A673 (cell line): ENCODE measurements around the gene UBXN7. TPM values are rescaled to one million over a fixed set of nuclear protein-coding genes. Genes with fewer than 3 reads are reported as not detected.

Experiments
- BruUV-seq: library from RNA; stranded (reverse); fragments of 400-500 nt; replicated peaks from 2 replicates; lab custom pipeline; 2021; lab: Mats Ljungman, UMichigan
- CTCF ChIA-PET: fragments of 300-600 bp; sonication (Branson Sonifier 250); formaldehyde crosslinking; loops from one replicate; lab custom pipeline; 2022; ENCODE audit warnings: antibody characterized with exemption; lab: Charles Lee
- POLR2A ChIA-PET: fragments of 300-600 bp; sonication (Branson Sonifier 250); formaldehyde crosslinking; loops from one replicate; lab custom pipeline; 2022; ENCODE audit warnings: antibody characterized with exemption; ENCODE audit not compliant: low non-redundant PET; lab: Charles Lee
- DNase-seq: peaks from one replicate; pipeline ENCODE4 v3.0.0-alpha.2; 2015; ENCODE audit warnings: low spot score
- H3K27ac ChIP-seq: fragments of 200-600 bp; sonication (generic); 2 replicates; pipeline ENCODE4 v1.5.1; 2016; ENCODE audit warnings: mixed run types, low read depth, mild to moderate bottlenecking, mixed read lengths, antibody characterized with exemption, low read length; ENCODE audit not compliant: poor library complexity, severe bottlenecking
- H3K27me3 ChIP-seq: fragments of 200-600 bp; sonication (generic); replicated peaks from 2 replicates; pipeline ENCODE4 v1.6.1; 2017; ENCODE audit warnings: mixed run types, low read depth, mild to moderate bottlenecking, mixed read lengths, antibody characterized with exemption, low read length; ENCODE audit not compliant: insufficient read depth, poor library complexity
- H3K36me3 ChIP-seq: fragments of 200-600 bp; sonication (generic); 2 replicates; pipeline ENCODE4 v1.6.1; 2016; ENCODE audit warnings: mixed run types, mild to moderate bottlenecking, mixed read lengths, antibody characterized with exemption, low read length; ENCODE audit not compliant: insufficient read depth, poor library complexity, severe bottlenecking
- H3K4me1 ChIP-seq: fragments of 200-600 bp; sonication (generic); 2 replicates; pipeline ENCODE4 v1.6.1; 2017; ENCODE audit warnings: mixed run types, mild to moderate bottlenecking, mixed read lengths, antibody characterized with exemption, low read length; ENCODE audit not compliant: insufficient read depth, poor library complexity, severe bottlenecking
- H3K4me3 ChIP-seq: fragments of 200-600 bp; sonication (generic); 2 replicates; pipeline ENCODE4 v1.5.1; 2016; ENCODE audit warnings: low read depth, mixed run types, mild to moderate bottlenecking, mixed read lengths, low read length; ENCODE audit not compliant: poor library complexity, severe bottlenecking
- H3K9me3 ChIP-seq: fragments of 200-600 bp; sonication (generic); 2 replicates; pipeline ENCODE4 v1.6.1; 2016; ENCODE audit warnings: mixed run types, low read depth, mild to moderate bottlenecking, mixed read lengths, antibody characterized with exemption, low read length; ENCODE audit not compliant: poor library complexity, severe bottlenecking
- EZH2 ChIP-seq: fragments of 200-600 bp; sonication (generic); IDR thresholded peaks from 2 replicates; pipeline ENCODE4 v1.6.1; 2017; ENCODE audit warnings: borderline replicate concordance, low read depth, mild to moderate bottlenecking, mixed read lengths, antibody characterized with exemption, low read length; ENCODE audit not compliant: poor library complexity, severe bottlenecking
- intact Hi-C: fragments of 100-400 bp; cut with micrococcal nuclease; formaldehyde crosslinking; loops from one replicate; pipeline ENCODE4 v1.10.0; 2022; ENCODE audit not compliant: unreplicated experiment
- total RNA-seq: library from RNA; stranded (reverse); gene quantifications from 2 replicates; pipeline ENCODE4 v1.2.3, GENCODE V29; 2021
- TF ChIP-seq, protein P1 (sequence below): fragments of 300-800, 200-600 bp; sonication (generic); conservative IDR thresholded peaks from 2 replicates; pipeline ENCODE4 v1.5.1; 2017; ENCODE audit warnings: low read depth, mild to moderate bottlenecking, antibody characterized with exemption, low read length, moderate library complexity, mixed read lengths

UBXN7 gene
- total RNA-seq, 1 experiment from 2014 or later, result 94.2 TPM

- no peaks in the 10 kb centered on the region for H3K4me1 ChIP-seq
- intact Hi-C loops, result no loop called here
- ChIA-PET CTCF (no interaction called here), POLR2A (interaction anchor here (0.6 kb wide), 1 partner anchor 368 kb away, joined by 5 read pairs; no protein-coding TSS in a partner anchor)
- H3K36me3 ChIP-seq, result no peaks in the 10 kb centered on the region
- no peak overlapping the region for H3K27ac ChIP-seq
- H3K4me3 ChIP-seq, result no peak overlapping the region
- no peaks in the 10 kb centered on the region for H3K27me3 ChIP-seq
- no peak for TF ChIP-seq EZH2
- TF ChIP-seq, protein P1, sequence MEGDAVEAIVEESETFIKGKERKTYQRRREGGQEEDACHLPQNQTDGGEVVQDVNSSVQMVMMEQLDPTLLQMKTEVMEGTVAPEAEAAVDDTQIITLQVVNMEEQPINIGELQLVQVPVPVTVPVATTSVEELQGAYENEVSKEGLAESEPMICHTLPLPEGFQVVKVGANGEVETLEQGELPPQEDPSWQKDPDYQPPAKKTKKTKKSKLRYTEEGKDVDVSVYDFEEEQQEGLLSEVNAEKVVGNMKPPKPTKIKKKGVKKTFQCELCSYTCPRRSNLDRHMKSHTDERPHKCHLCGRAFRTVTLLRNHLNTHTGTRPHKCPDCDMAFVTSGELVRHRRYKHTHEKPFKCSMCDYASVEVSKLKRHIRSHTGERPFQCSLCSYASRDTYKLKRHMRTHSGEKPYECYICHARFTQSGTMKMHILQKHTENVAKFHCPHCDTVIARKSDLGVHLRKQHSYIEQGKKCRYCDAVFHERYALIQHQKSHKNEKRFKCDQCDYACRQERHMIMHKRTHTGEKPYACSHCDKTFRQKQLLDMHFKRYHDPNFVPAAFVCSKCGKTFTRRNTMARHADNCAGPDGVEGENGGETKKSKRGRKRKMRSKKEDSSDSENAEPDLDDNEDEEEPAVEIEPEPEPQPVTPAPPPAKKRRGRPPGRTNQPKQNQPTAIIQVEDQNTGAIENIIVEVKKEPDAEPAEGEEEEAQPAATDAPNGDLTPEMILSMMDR, result no peak
- no TSS peak for BruUV-seq
- DNase-seq, result no peak
- H3K9me3 ChIP-seq, result no peaks in the 10 kb centered on the region
These were observed 13.6 kb downstream of the UBXN7 start for GRCh38 chr3:196418601-196419000.

- Histone ChIP-seq H3K9me3 (peaks cover 2% of the 10 kb centered on the region), H3K4me1 (no peaks in the 10 kb centered on the region), H3K36me3 (no peaks in the 10 kb centered on the region), H3K27ac (no peak overlapping the region), H3K27me3 (no peaks in the 10 kb centered on the region), H3K4me3 (no peak overlapping the region)
- TF ChIP-seq, protein P1, result no peak
- no peak for TF ChIP-seq EZH2
- POLR2A ChIA-PET, result no interaction called here
- no TSS peak for BruUV-seq
- CTCF ChIA-PET, result no interaction called here
- no peak for DNase-seq
- intact Hi-C loops, result no loop called here
These were observed 17.8 kb downstream of the UBXN7 start for GRCh38 chr3:196414469-196414868.

DNA sequence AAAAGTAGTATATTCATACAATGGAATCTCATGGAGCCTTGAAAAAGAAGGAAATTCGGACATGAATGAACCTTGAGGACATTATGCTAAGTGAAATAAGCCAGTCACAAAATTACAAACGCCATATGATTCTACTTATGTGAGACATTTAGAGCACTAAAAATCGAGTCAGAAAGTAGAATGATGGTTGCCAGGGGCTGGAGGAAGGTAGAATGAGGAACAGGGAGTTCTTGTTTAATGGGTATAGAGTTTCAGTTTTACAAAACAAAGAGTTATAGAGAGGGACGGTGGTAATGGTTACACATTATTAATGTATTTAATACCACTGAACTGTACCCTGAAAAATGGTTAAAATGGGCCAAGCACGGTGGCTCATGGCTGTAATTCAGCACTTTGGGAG lies 19.5 kb downstream of the UBXN7 start:
- ChIA-PET CTCF (no interaction called here), POLR2A (no interaction called here)
- no peak for DNase-seq
- Histone ChIP-seq H3K36me3 (no peaks in the 10 kb centered on the region), H3K4me3 (no peak overlapping the region), H3K27me3 (no peaks in the 10 kb centered on the region), H3K9me3 (peaks cover 18% of the 10 kb centered on the region), H3K27ac (no peak overlapping the region), H3K4me1 (no peaks in the 10 kb centered on the region)
- BruUV-seq, result no TSS peak
- intact Hi-C loops, result no loop called here
- TF ChIP-seq EZH2, result no peak
- TF ChIP-seq, protein P1, result no peak
